Mesenchymal stem cell (in vitro differentiated cells and primary cell): Measurements from ENCODE around the gene CD72.

Experiments
- DNase-seq: peaks from one replicate; pipeline ENCODE4 v3.0.0-alpha.2; 2013
- H2AFZ ChIP-seq: one replicate; pipeline ENCODE4 v1.6.1; 2013; ENCODE audit warnings: low read depth, mild to moderate bottlenecking, control low read depth, inconsistent platforms, low read length, moderate library complexity
- H2AK5ac ChIP-seq: 2 replicates; pipeline ENCODE4 v1.6.1; 2013; ENCODE audit warnings: low read length, moderate library complexity, mild to moderate bottlenecking, inconsistent platforms; ENCODE audit not compliant: severe bottlenecking
- H2BK120ac ChIP-seq: one replicate; pipeline ENCODE4 v1.6.1; 2013; ENCODE audit warnings: low read depth, mild to moderate bottlenecking, inconsistent platforms, low read length, moderate library complexity
- H2BK12ac ChIP-seq, 2 experiments: one replicate each; pipeline ENCODE4 v1.6.1; 2013; ENCODE audit warnings: inconsistent platforms in 2 of 2, low read length in 2 of 2, mild to moderate bottlenecking in 2 of 2, moderate library complexity in 2 of 2, control low read depth in 1 of 2
- H2BK15ac ChIP-seq: one replicate; pipeline ENCODE4 v1.6.1; 2013; ENCODE audit warnings: mild to moderate bottlenecking, low read depth, inconsistent platforms; ENCODE audit not compliant: poor library complexity, severe bottlenecking
- H2BK5ac ChIP-seq: 2 replicates; pipeline ENCODE4 v1.6.1; 2013; ENCODE audit warnings: low read depth, mild to moderate bottlenecking, low read length, control low read depth, inconsistent platforms; ENCODE audit not compliant: poor library complexity, severe bottlenecking
- H3K14ac ChIP-seq, 2 experiments: one replicate each; pipeline ENCODE4 v1.6.1; 2013; ENCODE audit warnings: inconsistent platforms in 2 of 2, low read length in 2 of 2, control low read depth in 1 of 2, mild to moderate bottlenecking in 1 of 2, moderate library complexity in 1 of 2
- H3K18ac ChIP-seq, 2 experiments: one replicate each; pipeline ENCODE4 v1.6.1; 2013; ENCODE audit warnings: inconsistent platforms in 2 of 2, low read length in 2 of 2, control low read depth in 1 of 2, low read depth in 1 of 2, mild to moderate bottlenecking in 1 of 2
- H3K23ac ChIP-seq, 2 experiments: one replicate each; pipeline ENCODE4 v1.6.1; 2013; ENCODE audit warnings: inconsistent platforms in 2 of 2, low read length in 2 of 2, mild to moderate bottlenecking in 2 of 2, moderate library complexity in 2 of 2, control low read depth in 1 of 2
- H3K27ac ChIP-seq: 2 replicates; pipeline ENCODE4 v1.5.1; 2013; ENCODE audit warnings: mild to moderate bottlenecking, moderate library complexity, low read length, control low read depth, inconsistent platforms; ENCODE audit not compliant: poor library complexity, severe bottlenecking
- H3K27me3 ChIP-seq, 2 experiments: 2 replicates each; pipeline versions ENCODE4 v1.6.1 to v1.7.0; 2013; ENCODE audit warnings: low read length in 2 of 2, mild to moderate bottlenecking in 2 of 2, moderate library complexity in 2 of 2, control low read depth in 1 of 2, inconsistent platforms in 1 of 2; ENCODE audit not compliant: control insufficient read depth in 1 of 2, insufficient read depth in 1 of 2
- H3K36me3 ChIP-seq, 2 experiments: 2 replicates each; pipeline versions ENCODE4 v1.6.1 to v1.7.0; 2013; ENCODE audit warnings: low read length in 2 of 2, control low read depth in 1 of 2, inconsistent platforms in 1 of 2, low read depth in 1 of 2, mild to moderate bottlenecking in 1 of 2; ENCODE audit not compliant: insufficient read depth in 2 of 2, control insufficient read depth in 1 of 2
- H3K4ac ChIP-seq, 2 experiments: one replicate each; pipeline ENCODE4 v1.6.1; 2013; ENCODE audit warnings: inconsistent platforms in 2 of 2, low read length in 2 of 2, mild to moderate bottlenecking in 2 of 2, moderate library complexity in 2 of 2, control low read depth in 1 of 2, low read depth in 1 of 2
- H3K4me1 ChIP-seq: 2 replicates; pipeline ENCODE4 v1.6.1; 2013; ENCODE audit warnings: low read depth, low read length, control low read depth; ENCODE audit not compliant: control insufficient read depth, insufficient read depth
- H3K4me2 ChIP-seq: 2 replicates; pipeline ENCODE4 v1.6.1; 2013; ENCODE audit warnings: low read length, mild to moderate bottlenecking, inconsistent platforms; ENCODE audit not compliant: poor library complexity, severe bottlenecking
- H3K4me3 ChIP-seq, 2 experiments: 2 replicates each; pipeline versions ENCODE4 v1.5.1 to v1.7.0; 2013; ENCODE audit warnings: low read length in 2 of 2, mild to moderate bottlenecking in 2 of 2, control low read depth in 1 of 2, low read depth in 1 of 2; ENCODE audit not compliant: insufficient read depth in 1 of 2
- H3K79me1 ChIP-seq: replicated peaks from 2 replicates; pipeline ENCODE4 v1.6.1; 2013; ENCODE audit warnings: mild to moderate bottlenecking, control low read depth, low read length, inconsistent platforms; ENCODE audit not compliant: poor library complexity, severe bottlenecking
- H3K9ac ChIP-seq: 2 replicates; pipeline ENCODE4 v1.7.0; 2013; ENCODE audit warnings: mild to moderate bottlenecking, low read length, moderate library complexity
- H3K9me3 ChIP-seq: 2 replicates; pipeline ENCODE4 v1.7.0; 2013; ENCODE audit warnings: mild to moderate bottlenecking, low read length; ENCODE audit not compliant: control insufficient read depth
- H4K8ac ChIP-seq: one replicate; pipeline ENCODE4 v1.6.1; 2013; ENCODE audit warnings: inconsistent platforms, mild to moderate bottlenecking, low read length, moderate library complexity
- H4K91ac ChIP-seq: one replicate; pipeline ENCODE4 v1.6.1; 2013; ENCODE audit warnings: mild to moderate bottlenecking, low read length, inconsistent platforms
- WGBS: methylation state at CpG from one replicate; pipeline ENCODE4 v1.1.7; 2013; ENCODE audit warnings: mixed read lengths; 5-methylcytosine and 5-hydroxymethylcytosine counted together

CD72 gene

GRCh38 chr9:35570709-35571504 is 47.3 kb downstream of the CD72 start:
- no peak overlapping the region for H2AFZ ChIP-seq
- 86% methylated on average over 6 of the region's 6 CpGs for WGBS
- no peak overlapping the region for H2BK12ac ChIP-seq

GRCh38 chr9:35569206-35569605 is 49.0 kb downstream of the CD72 start:
- Histone ChIP-seq H3K4me3 (no peak overlapping the region), H3K9ac (no peak overlapping the region), H3K36me3 (peaks cover 0 to 6% of the 10 kb centered on the region in 2 experiments), H2AK5ac (no peak overlapping the region), H2BK5ac (no peak overlapping the region), H4K91ac (no peak overlapping the region), H3K79me1 (no peaks in the 10 kb centered on the region), H3K9me3 (no peaks in the 10 kb centered on the region), H3K23ac (no peak overlapping the region), H2BK120ac (no peak overlapping the region), H2BK12ac (no peak overlapping the region), H3K14ac (no peak overlapping the region), H3K27me3 (no peaks in the 10 kb centered on the region), H2BK15ac (no peak overlapping the region), H3K4ac (no peak overlapping the region), H2AFZ (no peak overlapping the region), H3K4me2 (no peak overlapping the region), H4K8ac (no peak overlapping the region), H3K27ac (no peak overlapping the region), H3K18ac (no peak overlapping the region), H3K4me1 (peaks cover 2% of the 10 kb centered on the region)
- DNase-seq = no peak
- 79% methylated on average over 5 of the region's 5 CpGs for WGBS

More at GRCh38 chr9:35570709-35571504, 47.3 kb downstream of the CD72 start:
- no peak for DNase-seq
- H3K9me3 ChIP-seq = no peaks in the 10 kb centered on the region
- H2BK120ac ChIP-seq = no peak overlapping the region
- no peaks in the 10 kb centered on the region for H3K36me3 ChIP-seq
- H3K4me2 ChIP-seq = no peak overlapping the region
- no peak overlapping the region for H4K8ac ChIP-seq
- no peak overlapping the region for H2BK5ac ChIP-seq
- no peak overlapping the region for H2BK15ac ChIP-seq
- H3K4me1 ChIP-seq = peaks cover 2% of the 10 kb centered on the region
- H3K79me1 ChIP-seq = no peaks in the 10 kb centered on the region
- H3K4me3 ChIP-seq = no peak overlapping the region
- H3K4ac ChIP-seq = no peak overlapping the region
- H3K27ac ChIP-seq = no peak overlapping the region
- H3K18ac ChIP-seq = no peak overlapping the region
- H4K91ac ChIP-seq = no peak overlapping the region
- no peak overlapping the region for H3K23ac ChIP-seq
- no peaks in the 10 kb centered on the region for H3K27me3 ChIP-seq
- no peak overlapping the region for H3K14ac ChIP-seq
- no peak overlapping the region for H2AK5ac ChIP-seq
- H3K9ac ChIP-seq = no peak overlapping the region

DNA sequence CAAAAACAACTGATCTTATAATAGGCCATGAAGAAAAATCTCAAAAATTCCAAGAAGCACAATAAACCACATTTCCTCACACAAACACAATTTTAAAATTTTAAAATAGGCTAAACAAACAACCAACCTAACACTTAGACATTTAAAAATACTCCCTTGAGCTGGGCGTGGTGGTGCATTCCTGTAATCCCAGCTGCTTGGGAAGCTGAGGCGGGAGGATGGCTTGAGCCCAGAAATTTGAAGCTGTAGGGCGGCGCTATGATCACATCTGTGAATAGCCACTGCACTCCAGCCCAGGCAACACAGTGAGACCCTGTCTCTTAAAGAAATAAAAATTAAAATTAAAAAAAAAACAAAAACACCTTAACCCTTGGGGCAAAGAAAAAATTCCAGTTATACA is 50.0 kb downstream of the CD72 start:
- Histone ChIP-seq H3K9me3 (no peaks in the 10 kb centered on the region), H2BK120ac (no peak overlapping the region), H2BK12ac (no peak overlapping the region), H3K4me2 (no peak overlapping the region), H3K79me1 (no peaks in the 10 kb centered on the region), H4K8ac (no peak overlapping the region), H3K9ac (no peak overlapping the region), H3K18ac (no peak overlapping the region), H3K36me3 (peaks cover 6 to 10% of the 10 kb centered on the region in 2 experiments), H2BK15ac (no peak overlapping the region), H3K23ac (no peak overlapping the region), H3K4me3 (no peak overlapping the region), H4K91ac (no peak overlapping the region), H3K4ac (no peak overlapping the region), H3K14ac (no peak overlapping the region), H2AFZ (no peak overlapping the region), H3K27me3 (no peaks in the 10 kb centered on the region), H3K4me1 (peaks cover 4% of the 10 kb centered on the region), H3K27ac (no peak overlapping the region), H2BK5ac (no peak overlapping the region), H2AK5ac (no peak overlapping the region)
- 96% methylated on average over 2 of the region's 4 CpGs for WGBS
- DNase-seq = no peak

DNA sequence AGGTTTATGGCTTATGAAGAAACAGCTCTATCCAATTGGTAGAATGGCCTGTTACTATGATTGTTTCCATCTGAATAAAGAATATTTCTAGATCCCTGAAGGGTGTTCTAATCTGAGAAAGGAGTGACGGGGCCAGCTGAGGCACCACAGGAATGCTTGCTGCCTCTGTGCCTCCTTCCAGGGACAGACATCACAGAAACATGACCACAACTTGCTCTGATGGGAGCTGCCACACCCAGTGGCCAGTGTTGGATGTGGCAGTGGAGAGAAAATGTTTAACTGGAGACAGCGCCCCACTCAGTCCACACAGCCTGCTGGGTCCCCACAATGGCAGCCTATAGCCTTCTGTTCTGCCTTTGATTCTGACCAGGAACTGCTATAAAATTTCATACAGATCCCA is 51.8 kb downstream of the CD72 start:
- H3K9me3 ChIP-seq = no peaks in the 10 kb centered on the region
- no peak overlapping the region for H4K8ac ChIP-seq
- no peak overlapping the region for H3K14ac ChIP-seq
- peaks cover 23 to 25% of the 10 kb centered on the region in 2 experiments for H3K36me3 ChIP-seq
- no peak overlapping the region for H2AK5ac ChIP-seq
- no peak overlapping the region for H3K18ac ChIP-seq
- DNase-seq = no peak
- H3K4me2 ChIP-seq = no peak overlapping the region
- 89% methylated on average over 2 of the region's 2 CpGs for WGBS
- H3K4me1 ChIP-seq = peaks cover 4% of the 10 kb centered on the region
- no peak overlapping the region for H2BK15ac ChIP-seq
- H3K79me1 ChIP-seq = peaks cover 1% of the 10 kb centered on the region
- H2AFZ ChIP-seq = no peak overlapping the region
- H3K9ac ChIP-seq = no peak overlapping the region
- no peak overlapping the region for H2BK5ac ChIP-seq
- H3K27ac ChIP-seq = no peak overlapping the region
- H2BK120ac ChIP-seq = no peak overlapping the region
- no peak overlapping the region for H4K91ac ChIP-seq
- H3K27me3 ChIP-seq = no peaks in the 10 kb centered on the region
- H3K4me3 ChIP-seq = no peak overlapping the region
- H3K23ac ChIP-seq = no peak overlapping the region
- no peak overlapping the region for H2BK12ac ChIP-seq
- no peak overlapping the region for H3K4ac ChIP-seq
